GM13976 (cell line): ENCODE data around the gene REPIN1.

Experiments used
- DNase-seq: peaks from one replicate; pipeline ENCODE4 v3.0.0; 2012; ENCODE audit warnings: low spot score
- in situ Hi-C: fragments of 300-500 bp; cut with MboI; formaldehyde crosslinking; loops from one replicate; pipeline ENCODE4 v1.12.0; 2022; ENCODE audit warnings: low sequenced_read_pairs, mixed read lengths, inconsistent platforms; ENCODE audit not compliant: unreplicated experiment
- TF ChIP-seq, protein P1 (sequence below): IDR thresholded peaks from 2 replicates; pipeline ENCODE4 v1.5.1; 2012; ENCODE audit warnings: borderline replicate concordance, mild to moderate bottlenecking; ENCODE audit not compliant: insufficient read depth; ENCODE audit errors: extremely low read depth, missing control alignments, control extremely low read depth

REPIN1 gene

DNA sequence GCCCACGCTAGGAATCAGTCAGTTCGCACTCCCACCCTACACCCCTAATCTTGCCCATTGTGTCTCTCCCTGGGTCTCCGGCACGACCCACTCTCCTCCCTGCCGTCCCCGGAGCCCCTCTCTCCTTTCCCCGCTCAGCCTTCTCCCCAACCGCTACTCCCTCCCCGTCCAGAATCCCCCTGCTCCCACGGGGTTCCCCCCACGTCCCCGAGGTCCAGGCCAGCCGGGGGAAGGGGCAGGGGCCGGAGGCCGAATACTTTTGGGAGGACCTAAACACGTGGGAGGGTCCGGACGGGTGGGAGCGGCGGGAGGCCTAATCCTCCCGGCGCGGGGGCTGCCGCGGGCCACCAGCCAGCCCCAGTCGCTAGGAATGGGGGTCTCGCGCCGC is 27.8 kb upstream of the REPIN1 start:
- DNase-seq, result no peak
- TF ChIP-seq, protein P1, sequence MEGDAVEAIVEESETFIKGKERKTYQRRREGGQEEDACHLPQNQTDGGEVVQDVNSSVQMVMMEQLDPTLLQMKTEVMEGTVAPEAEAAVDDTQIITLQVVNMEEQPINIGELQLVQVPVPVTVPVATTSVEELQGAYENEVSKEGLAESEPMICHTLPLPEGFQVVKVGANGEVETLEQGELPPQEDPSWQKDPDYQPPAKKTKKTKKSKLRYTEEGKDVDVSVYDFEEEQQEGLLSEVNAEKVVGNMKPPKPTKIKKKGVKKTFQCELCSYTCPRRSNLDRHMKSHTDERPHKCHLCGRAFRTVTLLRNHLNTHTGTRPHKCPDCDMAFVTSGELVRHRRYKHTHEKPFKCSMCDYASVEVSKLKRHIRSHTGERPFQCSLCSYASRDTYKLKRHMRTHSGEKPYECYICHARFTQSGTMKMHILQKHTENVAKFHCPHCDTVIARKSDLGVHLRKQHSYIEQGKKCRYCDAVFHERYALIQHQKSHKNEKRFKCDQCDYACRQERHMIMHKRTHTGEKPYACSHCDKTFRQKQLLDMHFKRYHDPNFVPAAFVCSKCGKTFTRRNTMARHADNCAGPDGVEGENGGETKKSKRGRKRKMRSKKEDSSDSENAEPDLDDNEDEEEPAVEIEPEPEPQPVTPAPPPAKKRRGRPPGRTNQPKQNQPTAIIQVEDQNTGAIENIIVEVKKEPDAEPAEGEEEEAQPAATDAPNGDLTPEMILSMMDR, result no peak
- in situ Hi-C loops, result no loop called here

DNA sequence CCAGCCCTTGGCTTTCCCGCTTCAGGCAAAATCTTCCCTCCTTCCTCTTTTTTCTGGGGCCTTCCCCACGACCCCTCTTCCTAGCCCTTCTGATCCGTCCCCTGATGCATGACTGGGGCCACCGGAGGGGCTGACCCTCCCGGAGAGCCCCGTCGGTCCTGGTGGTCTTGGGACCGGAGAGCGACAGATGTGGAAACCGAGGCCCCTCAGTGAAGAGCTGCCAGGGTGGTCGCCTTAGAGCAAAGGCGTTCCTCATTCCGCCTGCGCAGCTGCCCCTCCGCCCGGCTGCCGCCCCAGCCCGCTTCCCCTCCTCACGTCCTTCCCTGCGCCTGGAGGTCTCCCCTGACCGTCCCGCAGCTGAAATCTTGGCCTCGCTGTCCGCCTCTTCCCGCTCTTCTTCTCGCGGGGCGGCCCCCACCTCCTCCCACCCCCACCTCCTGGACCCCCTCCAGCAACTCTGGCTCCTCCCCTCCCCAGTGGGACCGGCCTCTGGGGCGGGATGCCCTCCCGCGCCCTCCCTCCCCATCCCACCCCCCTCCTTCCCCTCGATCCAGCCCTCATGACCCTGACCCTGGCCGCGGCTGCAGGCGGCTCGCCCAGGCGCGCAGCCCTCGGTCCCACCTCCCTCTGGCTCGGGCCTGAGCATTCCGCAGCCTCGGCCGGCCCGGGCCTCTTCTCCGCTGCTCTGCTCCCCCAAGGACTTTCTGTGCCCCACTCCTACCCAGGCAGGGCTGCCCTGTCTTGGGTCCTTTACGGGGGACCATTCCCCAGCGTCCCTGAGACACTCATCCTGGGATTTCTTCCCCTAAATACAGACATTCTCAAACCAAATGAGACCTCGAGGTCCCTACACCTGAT is 27.1 kb upstream of the REPIN1 start, which contains the start of gene RARRES2:
RARRES2 (minus strand) TSS at position 367 of the 858 bp plus-strand sequence. CDS start 1,020 bp downstream, outside the sequence.
- in situ Hi-C loops, result no loop called here
- no peak for DNase-seq
- TF ChIP-seq, protein P1, result no peak

DNA sequence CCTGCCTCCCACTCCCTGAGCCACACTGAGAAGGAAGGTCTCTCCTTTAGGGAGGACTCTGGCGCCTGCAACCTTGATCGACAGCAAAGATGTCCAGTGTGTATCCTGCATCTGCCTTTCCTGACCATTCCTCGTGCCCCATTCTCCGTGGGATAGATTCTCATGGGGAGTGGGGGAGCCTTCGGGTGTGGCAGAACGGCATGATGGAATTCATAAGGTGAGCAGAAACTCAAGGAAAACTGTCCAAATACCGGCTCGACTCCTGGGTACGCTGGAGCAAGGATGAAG is 26.6 kb upstream of the REPIN1 start:
- in situ Hi-C loops, result no loop called here

DNA sequence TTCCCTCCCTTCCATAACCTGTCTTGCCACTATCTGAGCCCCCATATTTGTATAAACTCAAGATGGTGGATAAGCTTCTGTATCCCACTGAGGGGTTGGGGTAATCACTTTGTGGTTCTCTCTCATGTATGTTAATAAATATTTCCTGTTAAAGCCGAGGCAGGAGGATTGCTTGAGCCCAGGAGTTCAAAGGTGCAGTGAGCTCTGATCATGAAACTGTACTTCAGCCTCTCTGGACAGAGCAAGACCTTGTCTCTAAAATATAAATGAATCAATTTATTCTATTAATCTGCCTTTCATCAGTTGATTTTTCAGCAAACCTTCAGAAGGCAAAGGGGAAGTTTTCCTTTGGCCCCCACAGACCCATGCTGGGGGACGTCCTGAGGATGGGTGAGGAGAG is 25.4 kb upstream of the REPIN1 start:
- TF ChIP-seq, protein P1, result no peak
- in situ Hi-C loops, result no loop called here
- DNase-seq, result no peak

More for the DNA sequence above, 26.6 kb upstream of the REPIN1 start:
- DNase-seq, result no peak
- TF ChIP-seq, protein P1, result no peak

DNA sequence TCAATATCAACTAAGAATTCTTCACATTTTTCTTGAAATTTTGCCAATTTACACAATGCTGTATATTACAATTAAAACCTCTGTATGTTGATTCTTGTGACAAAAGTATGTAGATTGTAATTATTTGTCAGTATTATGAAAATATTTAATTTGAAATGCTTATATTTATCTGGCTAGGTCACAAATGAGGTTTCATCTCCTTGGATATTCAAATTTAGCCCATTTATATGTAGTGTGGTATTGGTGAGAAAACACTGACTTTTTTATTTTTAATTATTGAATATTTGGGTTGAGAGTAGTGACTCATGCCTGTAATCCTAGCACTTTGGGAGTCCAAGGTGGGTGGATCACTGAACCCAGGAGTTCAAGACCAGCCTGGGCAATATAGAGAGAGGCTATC is 24.3 kb upstream of the REPIN1 start:
- TF ChIP-seq, protein P1, result no peak
- in situ Hi-C loops, result no loop called here
- no peak for DNase-seq

DNA sequence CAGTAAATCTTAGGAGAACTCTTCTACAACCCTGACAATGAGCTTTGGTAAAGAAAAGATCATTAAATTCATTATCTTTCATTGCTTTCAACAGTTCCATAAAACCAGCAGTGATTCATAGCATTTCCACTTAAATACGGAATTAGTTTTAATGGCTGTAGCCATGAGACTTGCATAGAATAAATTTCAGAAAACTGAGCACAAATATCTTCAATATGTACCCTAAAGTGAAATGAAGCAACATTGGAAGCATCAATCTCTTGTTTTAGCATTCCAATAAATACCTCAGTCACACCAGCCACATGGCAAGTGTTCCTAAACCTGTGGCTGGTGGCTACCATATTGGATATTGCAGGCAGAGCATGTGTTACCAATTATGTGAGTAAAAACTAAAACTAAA is 23.6 kb upstream of the REPIN1 start:
- no peak for DNase-seq
- in situ Hi-C loops, result no loop called here

More for the DNA sequence above, 23.6 kb upstream of the REPIN1 start:
- TF ChIP-seq, protein P1, result no peak
